ENCODE results near the gene ADGRF1. TPM values are rescaled to one million over a fixed set of nuclear protein-coding genes. Genes with fewer than 3 reads are reported as not detected.

The ADGRF1 gene
- total RNA-seq, 1 experiment from 2014 or later = 39.6 TPM

- Histone ChIP-seq H3K4me3 (replicated peaks in 1 of 2; ENCODE audit: low read depth in 1 of 2, low read length in 2 of 2) (no peak overlapping the region), H3K79me2 (ENCODE audit: insufficient read depth, low read length) (no peaks in the 10 kb centered on the region), H3K4me2 (ENCODE audit: low read length) (no peak overlapping the region), H3K9me2 (ENCODE audit: insufficient read depth) (no peaks in the 10 kb centered on the region), H3K27ac (ENCODE audit: low read depth, low read length) (no peak overlapping the region), H3K27me3 (ENCODE audit: insufficient read depth, low read length) (no peaks in the 10 kb centered on the region), H3K9me3 (ENCODE audit: control insufficient read depth in 1 of 2, insufficient read depth in 1 of 2, low read depth in 1 of 2, low read length in 2 of 2) (no peaks in the 10 kb centered on the region), H3K4me1 (ENCODE audit: control insufficient read depth in 1 of 2, insufficient read depth in 2 of 2, low read length in 2 of 2) (no peaks in the 10 kb centered on the region), H3K36me3 (ENCODE audit: control insufficient read depth in 1 of 2, insufficient read depth in 2 of 2, low read length in 2 of 2) (no peaks in the 10 kb centered on the region), H2AFZ (ENCODE audit: low read depth, low read length, poor library complexity, severe bottlenecking) (no peak overlapping the region), H3K9ac (ENCODE audit: low read length) (no peak overlapping the region), H4K20me1 (ENCODE audit: insufficient read depth) (no peaks in the 10 kb centered on the region)
- ChIA-PET RAD21 (ENCODE audit: low non-redundant PET in 1 of 2, low total read pairs in 2 of 2, uncharacterized antibody in 2 of 2, unreplicated experiment in 2 of 2) (no interaction called here), CTCF (no interaction called here), POLR2A (no interaction called here)
- TF ChIP-seq MAX (IDR thresholded peaks at IDR 0.05) (no peak), POLR2A (IDR thresholded peaks at IDR 0.05; ENCODE audit: borderline replicate concordance, extremely low read depth, insufficient read depth, insufficient read length) (no peak), ELF1 (IDR thresholded peaks at IDR 0.05; ENCODE audit: borderline replicate concordance, low read depth) (no peak), EZH2 (IDR thresholded peaks at IDR 0.05) (no peak), YY1 (IDR thresholded peaks at IDR 0.05; ENCODE audit: extremely low read depth, insufficient replicate concordance, low read depth, low read length) (no peak), ZBTB33 (IDR thresholded peaks at IDR 0.05; ENCODE audit: extremely low read depth, insufficient replicate concordance, low read length) (no peak), POLR2AphosphoS5 (IDR thresholded peaks at IDR 0.05; ENCODE audit: low read depth, low read length) (no peak), CEBPB (IDR thresholded peaks at IDR 0.05; ENCODE audit: low read depth) (no peak), ZFX (IDR thresholded peaks at IDR 0.05) (no peak), CTCF (IDR thresholded peaks at IDR 0.05 in 2 of 3, conservative IDR thresholded peaks at IDR 0.05 in 1 of 3; ENCODE audit: borderline replicate concordance in 1 of 3, insufficient read depth in 1 of 3, low read depth in 2 of 3, low read length in 2 of 3) (no peak), TCF7L2 (IDR thresholded peaks at IDR 0.05; ENCODE audit: borderline replicate concordance, extremely low read depth, insufficient read depth, insufficient read length) (no peak), CBX3 (IDR thresholded peaks at IDR 0.05; ENCODE audit: low read depth) (no peak), REST (IDR thresholded peaks at IDR 0.05; ENCODE audit: low read depth) (no peak), SP1 (IDR thresholded peaks at IDR 0.05; ENCODE audit: low read depth) (no peak)
- BruUV-seq (replicated peaks) = no TSS peak
- intact Hi-C loops (cut with micrococcal nuclease) = no loop called here
- no peak for DNase-seq (ENCODE audit: low read depth, low spot score)
- no peak for ATAC-seq
These were observed 79.1 kb downstream of the ADGRF1 start for GRCh38 chr6:46963039-46963438.
